GM18868 (cell line): Measurements from ENCODE around the gene IFT74.
"Not testable (repeated sequence)": the region's sequence is repeated elsewhere in the genome, so short reads cannot be mapped to it uniquely, and the experiment has no call there.

Source experiments
- ATAC-seq: cut with Tn5 transposase; IDR thresholded peaks from one replicate; pipeline ENCODE4 v1.9.1; 2021; ENCODE audit warnings: mild to moderate bottlenecking, moderate library complexity; ENCODE audit not compliant: unreplicated experiment

The IFT74 gene

DNA sequence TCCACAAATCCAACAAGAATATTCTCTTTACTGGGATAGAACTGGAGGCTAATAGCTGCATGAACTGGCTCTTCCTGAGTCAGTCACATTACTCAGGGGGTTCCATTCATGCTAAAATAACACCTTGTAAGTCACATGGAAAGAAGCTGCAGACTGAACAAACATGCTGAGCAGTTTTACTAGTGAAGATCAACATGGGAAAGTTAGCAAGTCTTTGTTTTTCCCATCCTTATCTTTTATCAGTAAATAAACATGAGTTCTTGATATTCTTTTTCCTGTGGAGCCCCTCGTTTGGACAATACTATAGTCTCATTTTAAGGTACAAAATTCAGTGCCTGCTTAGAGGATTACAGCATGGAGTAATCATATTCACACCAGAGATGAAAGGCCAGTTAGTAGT lies 109.1 kb downstream of the IFT74 start:
- ATAC-seq = no peak

DNA sequence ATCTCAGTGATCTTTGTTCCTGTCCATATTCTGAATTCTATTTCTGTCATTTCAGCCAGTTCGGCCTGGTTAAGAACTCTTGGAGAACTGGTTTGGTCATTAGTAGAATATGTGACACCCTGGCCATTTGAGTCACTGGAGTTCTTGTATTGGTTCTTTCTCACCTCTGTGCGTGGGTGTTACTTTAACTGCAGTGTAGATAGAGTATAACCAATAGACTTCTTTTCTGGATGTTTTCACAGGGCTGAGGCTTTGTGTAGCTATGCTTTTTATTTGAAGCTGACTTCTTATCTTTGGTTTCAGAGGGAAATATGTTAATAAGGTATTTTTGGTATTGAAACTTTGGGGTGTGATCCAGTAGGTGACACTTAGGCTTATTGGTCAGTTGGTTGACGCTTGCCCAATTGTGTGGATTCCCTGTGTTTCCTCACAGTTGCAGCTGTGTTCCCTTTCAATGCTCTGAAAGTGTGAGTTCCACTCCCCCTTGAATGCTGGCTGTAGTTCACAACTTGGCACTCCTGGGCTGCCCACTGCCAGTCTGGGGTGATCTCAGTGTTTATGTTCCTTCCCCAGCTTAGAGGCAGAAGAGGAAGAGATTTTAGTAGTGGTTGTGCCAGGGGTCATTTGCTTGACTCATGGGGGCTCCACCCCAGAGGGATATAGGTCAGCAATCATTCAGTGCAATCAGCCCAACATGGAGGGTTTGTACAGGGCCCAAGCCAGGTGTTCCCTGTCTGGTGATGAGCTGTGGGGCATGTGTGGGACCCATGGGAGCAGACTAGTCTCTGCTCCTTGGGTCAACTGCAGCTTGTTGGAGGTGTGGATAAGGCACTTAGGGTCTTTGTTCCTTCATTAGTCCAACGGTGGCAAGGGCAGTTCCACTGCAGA lies 117.9 kb downstream of the IFT74 start:
- no peak for ATAC-seq

DNA sequence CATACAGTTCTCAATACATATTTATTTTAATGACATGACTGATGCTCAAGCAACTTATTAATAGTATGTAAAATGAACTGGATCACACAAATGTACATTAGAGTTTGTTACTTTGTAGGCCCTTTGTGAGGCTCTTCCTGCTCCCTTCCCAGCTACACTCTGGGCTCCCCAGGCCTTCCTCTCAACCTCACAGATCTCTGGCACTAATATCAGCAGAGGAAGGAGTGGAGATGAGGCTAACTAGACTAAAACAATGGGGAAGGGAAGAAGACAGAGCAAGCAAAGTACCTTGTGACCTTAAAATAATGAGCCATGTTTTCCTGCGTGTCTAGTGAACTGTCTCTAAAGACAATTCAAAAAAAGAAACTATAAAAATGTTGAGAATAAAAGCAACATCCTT lies 122.5 kb downstream of the IFT74 start:
- ATAC-seq = no peak

DNA sequence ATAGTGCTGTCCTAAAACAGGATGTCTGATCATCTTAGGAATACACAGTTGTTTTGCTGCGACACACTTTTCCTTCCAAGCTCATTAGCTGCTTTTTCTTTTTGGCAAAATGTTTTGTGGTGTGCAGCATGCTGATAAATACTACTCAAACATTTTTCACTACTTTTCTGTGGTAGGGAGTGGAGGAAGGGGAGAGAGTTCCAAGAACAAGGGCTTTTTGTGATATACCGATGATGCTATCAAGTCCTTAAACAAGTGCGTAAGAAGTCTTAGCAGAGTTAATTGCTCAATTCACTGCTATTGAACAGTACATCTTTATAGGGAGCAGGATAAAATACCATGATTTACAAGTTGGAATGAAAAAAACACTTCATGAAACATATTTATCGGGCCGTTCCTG lies 129.2 kb downstream of the IFT74 start:
- ATAC-seq = no peak

DNA sequence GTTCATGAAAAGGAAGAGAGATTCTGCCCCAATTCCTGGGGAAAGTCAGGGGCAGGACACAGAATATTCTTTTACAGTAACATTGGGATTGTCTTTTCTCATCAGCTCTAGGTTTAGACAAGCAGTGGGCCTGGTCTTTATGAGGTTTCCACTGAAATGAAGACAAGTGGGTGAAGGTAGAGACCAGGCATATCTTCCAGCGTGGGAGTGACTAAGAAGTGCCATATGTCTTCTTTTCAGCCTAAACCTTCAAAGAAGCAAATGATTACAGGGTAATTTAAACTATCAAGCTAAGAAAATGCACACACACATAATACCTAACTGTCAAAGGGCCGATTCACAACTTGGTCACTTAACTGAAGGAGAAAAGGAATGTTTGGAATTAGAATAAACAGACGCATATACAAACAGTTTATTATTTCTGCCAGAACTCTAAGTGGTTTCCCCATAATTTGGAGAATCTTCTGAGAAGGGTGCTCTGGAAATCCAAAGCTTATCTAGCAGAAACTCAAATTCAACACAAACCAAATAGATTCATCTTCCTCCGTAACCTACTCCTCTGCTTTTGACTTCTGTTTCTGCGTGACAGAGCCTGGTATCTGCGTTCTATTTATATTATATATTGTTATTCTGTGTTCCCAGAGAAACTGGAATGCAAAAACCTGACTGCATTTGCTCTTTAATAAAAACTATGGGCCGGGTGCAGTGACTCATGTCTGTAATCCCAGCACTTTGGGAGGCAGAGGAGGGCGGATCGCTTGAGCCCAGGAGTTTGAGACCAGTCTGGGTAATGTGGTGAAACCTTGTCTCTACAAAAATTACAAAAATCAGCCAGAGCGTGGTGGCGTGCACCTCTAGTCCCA lies 130.8 kb downstream of the IFT74 start:
- ATAC-seq = no peak

DNA sequence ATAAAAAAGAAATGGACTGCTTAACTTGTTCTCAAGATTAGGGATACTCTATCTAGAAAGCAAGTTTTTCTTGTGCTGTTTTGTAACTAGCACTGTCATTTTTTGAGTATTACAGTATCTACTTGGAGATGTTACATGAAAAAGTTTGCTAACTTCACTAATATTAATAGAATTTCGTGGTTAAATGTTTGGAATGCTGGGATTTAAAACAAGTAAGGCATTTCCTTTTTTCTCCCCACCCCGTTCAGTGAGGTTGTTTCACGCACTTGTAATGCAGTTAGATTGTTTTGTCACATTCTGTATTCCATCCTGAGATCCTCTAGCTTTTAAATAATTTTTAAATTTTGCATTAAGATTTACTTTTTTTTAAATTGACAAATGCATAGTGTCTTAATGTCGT lies 132.8 kb downstream of the IFT74 start:
- no peak for ATAC-seq

DNA sequence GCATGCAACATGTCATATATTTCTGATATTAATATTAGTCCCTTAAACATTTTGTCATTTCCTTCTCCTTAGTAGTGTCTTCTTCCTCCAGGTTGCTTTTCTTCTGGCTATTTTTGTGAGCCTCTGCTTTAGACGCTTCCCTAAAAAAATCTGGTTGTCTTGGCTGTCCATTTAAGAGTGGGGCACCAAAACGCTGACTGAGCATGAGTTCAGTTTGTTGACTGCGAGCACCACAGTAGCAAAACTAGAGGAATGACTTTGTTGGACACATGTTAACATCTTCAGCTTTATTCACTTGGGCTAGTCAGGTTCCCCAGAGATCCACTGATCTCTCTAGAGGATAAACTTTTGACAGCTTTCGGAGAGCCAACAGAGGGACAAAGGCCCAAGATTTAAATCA lies 133.5 kb downstream of the IFT74 start:
- ATAC-seq = no peak

DNA sequence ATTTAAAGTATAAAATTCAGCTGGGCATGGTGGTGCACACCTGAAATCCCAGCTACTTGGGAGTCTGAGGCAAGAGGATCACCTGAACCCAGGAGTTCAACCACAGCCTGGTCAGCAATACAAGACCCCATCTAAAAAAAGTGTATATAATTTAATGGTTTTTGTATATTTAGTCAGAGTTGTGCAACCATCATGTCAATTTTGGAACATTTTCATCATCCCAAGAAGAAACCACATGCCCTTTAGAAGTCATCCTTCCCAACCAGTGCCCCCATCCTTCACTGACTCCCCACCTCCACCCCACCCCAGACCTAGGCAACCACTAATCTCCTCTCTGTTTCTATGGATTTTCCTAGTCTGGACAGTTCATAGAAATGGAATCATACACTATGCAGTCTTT lies 134.0 kb downstream of the IFT74 start:
- ATAC-seq = no peak

DNA sequence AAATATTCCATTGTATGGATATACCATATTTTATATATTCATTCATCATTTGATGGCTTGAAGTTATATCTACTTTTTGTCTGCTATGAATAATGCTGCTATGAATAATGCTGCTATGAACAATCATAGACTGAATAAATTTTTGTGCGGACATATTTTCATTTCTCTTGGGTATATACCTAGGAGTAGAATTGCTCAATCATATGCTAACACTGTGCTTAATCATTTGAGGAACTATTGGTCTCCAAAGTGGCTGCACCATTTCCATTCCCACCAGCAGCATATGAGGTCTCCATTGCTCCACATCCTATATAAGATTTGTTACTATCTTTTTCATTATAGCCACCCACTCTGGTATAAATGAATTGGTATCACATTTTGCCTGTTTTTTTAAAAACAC lies 134.5 kb downstream of the IFT74 start:
- no peak for ATAC-seq

DNA sequence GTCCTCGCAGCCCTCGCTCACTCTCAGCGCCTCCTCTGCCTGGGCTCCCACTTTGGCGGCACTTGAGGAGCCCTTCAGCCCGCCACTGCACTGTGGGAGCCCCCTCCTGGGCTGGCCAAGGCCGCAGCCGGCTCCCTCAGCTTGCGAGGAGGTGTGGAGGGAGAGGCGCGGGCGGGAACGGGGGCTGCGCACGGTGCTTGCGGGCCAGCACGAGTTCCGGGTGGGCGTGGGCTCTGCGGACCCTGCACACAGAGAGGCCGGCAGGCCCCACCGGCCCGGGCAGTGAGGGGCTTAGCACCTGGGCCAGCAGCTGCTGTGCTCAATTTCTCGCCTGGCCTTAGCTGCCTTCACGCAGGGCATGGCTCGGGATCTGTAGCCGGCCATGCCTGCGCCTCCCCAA lies 136.3 kb downstream of the IFT74 start:
- ATAC-seq = not testable (repeated sequence)

DNA sequence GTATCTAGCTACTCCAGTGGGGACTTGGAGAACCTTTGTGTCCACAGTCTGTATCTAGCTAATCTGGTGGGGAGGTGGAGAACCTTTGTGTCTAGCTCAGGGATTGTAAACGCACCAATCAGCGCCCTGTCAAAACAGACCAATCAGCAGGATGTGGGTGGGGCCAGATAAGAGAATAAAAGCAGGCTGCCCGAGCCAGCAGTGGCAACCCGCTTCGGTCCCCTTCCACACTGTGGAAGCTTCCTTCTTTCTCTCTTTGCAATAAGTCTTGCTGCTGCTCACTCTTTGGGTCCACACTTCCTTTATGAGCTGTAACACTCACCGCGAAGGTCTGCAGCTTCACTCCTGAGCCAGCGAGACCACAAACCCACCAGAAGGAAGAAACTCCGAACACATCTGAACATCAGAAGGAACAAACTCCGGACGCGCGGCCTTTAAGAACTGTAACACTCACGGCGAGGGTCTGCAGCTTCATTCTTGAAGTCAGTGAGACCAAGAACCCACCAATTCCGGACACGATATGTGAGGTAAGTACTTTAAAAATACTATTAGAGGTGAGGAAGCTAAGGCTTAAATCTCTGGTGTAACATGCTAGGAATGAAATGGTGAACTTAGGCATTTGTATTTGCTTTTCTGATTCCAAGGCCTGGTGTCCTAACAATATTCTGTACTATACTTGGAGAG lies 137.3 kb downstream of the IFT74 start:
- not testable (repeated sequence) for ATAC-seq

DNA sequence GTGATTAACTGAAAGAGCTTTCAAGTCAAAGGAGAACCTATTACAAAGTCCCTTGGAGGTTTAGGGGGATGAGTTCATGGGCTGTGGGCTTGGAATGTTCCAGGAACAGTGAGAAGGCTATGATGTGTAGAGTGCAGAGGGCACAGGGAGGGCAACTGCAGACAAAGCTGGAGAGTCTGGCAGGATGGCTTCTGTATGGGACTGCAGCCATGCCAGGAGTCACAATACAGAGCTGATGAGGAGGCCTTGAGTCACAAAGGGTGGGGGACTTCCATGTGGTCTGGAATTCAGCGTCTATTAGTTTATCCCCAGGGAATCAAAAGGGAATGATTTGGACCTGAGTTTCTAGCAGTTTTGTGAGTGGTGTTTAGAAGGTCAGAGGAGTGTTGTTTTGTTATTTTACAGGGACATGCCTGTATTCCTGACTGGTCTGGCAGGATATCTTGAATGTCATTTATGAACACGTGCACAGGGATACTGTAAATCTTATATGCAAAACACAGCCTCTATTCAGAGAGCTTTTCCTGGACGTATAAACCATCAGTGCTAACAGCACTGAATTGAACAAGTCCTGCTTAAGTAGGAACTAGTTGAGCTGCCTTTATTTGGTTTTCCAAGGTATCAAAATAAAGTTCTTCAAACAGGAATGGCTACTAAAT lies 138.6 kb downstream of the IFT74 start:
- ATAC-seq = no peak

DNA sequence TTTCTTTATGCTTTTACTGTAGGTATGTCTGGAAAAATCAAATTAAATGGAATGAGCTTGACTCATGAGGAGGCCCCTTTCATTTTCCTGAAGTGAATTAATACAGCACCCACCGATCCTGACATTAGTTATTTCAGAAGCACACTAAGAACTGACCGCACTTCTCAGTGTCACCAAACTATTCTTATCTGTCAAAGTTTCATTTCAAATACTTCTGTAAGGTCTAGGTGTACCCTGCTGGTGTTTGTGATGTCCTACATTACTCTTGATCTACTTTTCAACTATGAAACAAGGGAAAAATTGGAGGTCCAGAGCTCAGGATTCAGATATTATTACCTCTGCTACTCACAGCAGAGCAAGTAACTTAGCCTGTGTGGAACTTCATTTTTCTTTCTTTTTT lies 151.0 kb downstream of the IFT74 start:
- no peak for ATAC-seq

DNA sequence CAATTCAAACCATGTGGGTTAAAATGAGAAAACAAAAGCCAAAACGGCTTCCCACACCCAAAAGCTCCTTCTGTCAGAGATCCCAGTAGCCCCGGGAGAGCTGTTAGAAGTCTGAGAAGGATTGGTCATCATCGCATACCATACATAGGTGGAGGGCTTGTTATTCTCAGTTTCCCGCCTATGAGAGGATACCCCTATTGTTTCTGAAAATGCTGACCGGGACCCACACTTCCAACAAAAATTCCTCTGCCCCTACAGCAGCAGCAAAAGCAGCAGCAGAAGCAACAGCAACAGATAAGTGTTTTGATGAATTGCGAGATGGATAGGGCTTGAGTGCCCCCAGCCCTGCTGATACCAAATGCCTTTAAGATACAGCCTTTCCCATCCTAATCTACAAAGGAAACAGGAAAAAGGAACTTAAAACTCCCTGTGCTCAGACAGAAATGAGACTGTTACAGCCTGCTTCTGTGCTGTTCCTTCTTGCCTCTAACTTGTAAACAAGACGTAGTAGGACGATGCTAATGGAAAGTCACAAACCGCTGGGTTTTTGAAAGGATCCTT lies 152.8 kb downstream of the IFT74 start, which contains the start of gene TEK:
TSS of gene TEK (plus strand) at position 245 of the 561 bp plus-strand sequence. CDS start 366 bp downstream, outside the sequence.
- ATAC-seq = no peak

DNA sequence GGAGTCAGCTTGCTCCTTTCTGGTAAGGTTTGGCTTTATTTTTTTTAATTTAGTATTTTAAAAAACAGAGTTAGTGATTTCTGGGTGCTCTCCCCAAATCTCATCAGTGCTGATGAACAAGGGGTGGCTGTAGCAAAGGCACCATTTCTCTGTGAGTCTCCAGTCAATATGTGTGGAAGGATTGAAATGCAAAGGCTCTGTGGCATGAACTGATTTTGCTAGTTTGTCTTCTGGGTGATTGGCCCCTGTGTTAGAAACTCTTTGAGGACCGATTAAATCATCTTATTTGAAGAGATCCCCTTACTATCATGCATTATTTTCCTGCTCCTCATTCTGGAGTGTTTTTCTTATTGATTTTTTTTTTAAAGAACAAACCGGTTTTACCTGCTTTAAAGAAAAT lies 153.4 kb downstream of the IFT74 start:
- no peak for ATAC-seq

DNA sequence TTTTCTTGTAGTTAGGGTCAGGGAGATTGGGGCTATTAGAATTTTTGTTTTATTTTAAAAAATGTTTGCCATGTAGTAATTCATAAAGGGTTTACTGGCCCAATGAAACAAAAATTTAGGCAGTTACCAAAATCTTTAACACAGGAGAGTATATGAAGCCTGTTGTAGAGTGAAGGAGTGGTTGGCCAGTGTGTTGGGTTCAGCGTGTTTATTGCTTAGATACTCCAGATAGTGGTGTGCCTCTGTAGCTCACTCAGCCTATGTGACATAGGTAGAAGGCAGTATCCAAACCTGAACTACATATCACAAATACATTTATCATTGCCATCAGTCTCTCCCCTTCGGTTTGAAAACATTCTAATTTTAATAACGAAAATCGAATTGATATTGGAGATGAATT lies 154.0 kb downstream of the IFT74 start:
- ATAC-seq = no peak

DNA sequence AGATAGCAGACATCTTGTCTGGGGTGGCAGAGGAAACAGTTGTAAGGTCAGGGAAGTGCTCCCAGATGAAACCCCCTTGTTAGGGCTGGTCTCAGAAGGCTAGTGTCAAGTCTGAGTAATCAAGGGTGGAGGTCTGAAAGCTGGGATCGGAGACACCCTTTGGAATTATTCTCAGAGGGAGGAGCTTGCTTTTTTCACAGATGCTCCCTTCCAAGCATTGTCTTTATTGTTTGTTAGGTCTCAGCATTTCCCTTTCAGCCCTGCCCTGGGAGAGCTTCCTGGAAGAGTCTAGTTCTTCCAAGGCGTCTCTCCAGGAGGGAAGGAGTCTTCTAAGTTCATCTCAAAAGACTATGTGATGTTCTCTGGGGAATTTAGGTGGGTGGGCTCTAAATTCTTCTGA lies 156.0 kb downstream of the IFT74 start:
- no peak for ATAC-seq
